GM18526 (cell line): Measurements from ENCODE around the gene AHNAK.
A peak's percentile ranks its signal among the peaks of the same experiment; 100 is the strongest.

ENCODE experiments used
- POLR2A ChIP-seq: IDR thresholded peaks from 3 replicates; pipeline ENCODE4 v1.6.1; 2011; ENCODE audit not compliant: insufficient read length; ENCODE audit errors: extremely low read depth

The AHNAK gene

DNA sequence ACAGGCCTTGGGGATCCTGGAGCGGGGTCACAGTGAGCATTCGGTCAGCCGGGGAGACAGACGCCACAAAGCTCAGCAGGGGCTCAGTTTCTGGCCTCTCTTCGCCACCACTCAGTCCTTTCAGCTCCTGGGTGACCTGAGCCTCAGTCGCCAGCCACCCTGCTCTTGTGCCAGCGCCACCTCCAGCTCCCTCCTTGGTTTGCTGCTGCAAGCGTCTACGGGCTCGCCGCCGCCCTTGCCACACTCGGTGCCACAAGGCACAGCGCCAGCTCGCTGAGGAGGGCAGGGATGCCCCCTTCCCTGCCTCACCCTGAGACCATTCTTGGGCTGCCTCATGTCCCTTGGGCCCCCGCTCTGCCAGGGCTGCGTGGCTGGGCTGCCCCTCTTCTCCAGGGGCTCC, 28.6 kb upstream of the AHNAK start:
- TF ChIP-seq POLR2A = no peak

DNA sequence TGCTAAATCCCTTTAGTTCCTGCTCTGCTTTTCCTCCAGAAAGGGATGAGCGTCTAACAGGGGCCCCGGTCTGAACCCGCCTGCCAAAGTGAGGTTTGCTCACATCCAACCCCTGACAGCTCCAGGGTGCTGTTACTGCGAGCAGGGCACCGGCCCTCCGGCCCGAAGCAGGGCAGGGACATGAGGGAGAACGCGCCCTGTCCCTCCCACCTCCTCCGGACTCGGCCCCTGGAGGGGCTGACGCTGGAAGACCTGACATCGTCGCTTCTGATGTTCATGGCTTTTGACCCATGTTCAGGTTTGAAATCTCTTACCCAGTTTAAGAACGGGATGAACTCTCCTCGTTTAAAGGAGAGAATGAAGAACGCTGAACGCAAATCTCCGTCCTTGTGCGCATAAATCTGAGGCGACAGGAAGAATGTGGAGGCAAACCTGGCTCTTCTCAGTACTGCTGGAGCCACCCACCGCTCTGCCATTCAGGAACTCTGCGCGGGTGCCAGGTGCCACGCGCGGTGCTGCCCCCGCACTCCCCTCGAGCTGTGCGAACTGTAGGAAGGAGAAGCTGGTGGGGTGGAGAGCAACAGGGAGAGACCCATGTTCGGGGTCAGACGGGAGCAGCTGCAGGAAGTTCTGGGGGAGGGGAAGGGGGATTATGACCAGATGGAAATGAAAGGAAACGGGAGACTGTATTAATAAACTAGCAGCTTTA, 27.9 kb upstream of the AHNAK start:
- no peak for TF ChIP-seq POLR2A

DNA sequence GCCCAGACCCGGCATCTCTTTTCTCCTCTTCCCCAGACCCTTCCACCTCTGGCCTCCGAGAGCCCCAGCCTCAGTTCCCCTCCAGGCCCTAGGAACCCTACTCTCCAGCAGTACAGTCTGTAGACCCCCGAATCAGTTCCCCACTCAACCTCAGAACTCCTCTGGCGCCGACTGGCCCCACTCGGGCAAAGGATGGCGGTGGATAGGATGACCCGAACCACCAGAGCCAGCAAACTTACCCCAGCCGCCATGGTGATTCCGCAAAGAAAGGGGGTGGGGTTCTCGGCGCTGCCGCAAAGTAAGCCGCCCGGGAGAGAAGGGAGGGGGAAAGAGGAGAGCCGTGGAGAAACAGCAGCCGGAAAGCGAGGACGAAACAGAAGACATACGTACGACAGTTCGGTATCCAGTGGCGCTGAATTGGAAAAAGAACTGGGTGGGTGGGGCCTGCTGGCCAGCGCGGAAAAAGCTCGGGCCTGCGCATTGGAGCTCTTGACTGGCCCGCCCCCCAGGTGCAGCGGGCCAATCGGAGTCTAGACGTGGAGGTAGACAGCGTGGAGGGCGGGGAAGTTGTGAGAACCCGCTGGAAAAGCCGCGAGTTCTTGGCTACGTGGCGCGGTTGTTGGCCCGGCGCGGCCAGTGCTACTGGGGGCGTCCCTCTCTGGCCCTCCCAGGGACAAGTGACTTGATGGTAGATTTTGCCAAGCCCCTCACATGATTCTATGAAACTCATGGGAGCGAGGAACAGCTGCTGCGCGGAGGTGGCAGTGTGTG, 27.2 kb upstream of the AHNAK start, which contains the start of gene EEF1G:
EEF1G (minus strand) TSS at position 300 of the 771 bp plus-strand sequence; CDS start at position 251, 49 bp downstream.
- peak; percentile 82 for TF ChIP-seq POLR2A

DNA sequence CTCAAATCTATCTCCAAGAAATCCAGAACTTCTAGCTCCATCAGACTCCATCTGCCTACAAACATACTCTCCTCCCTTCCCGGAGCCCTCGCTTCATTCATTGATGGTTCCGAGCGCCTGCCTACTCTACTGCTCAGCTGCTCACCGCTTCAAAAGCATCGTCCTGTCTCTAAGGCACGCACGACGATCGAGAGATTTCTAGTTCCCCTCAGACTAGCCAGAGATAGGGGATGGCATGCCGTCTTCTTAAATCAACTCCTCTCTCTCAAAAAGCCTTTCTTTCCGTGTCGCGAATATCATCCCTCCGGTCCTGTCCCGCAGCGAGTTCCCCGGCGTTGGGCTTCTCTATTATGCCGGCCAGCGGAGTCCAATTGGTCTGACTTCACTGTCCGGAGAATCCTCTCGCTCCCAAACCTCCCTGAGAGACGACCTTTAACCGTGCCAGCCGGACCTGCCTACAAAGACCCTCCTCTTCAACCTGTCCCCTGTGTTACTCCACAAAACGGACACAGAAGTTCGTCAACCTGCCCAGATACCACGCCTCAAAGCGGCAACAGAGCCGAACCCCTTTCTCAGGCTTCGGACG, 26.5 kb upstream of the AHNAK start:
- no peak for TF ChIP-seq POLR2A

DNA sequence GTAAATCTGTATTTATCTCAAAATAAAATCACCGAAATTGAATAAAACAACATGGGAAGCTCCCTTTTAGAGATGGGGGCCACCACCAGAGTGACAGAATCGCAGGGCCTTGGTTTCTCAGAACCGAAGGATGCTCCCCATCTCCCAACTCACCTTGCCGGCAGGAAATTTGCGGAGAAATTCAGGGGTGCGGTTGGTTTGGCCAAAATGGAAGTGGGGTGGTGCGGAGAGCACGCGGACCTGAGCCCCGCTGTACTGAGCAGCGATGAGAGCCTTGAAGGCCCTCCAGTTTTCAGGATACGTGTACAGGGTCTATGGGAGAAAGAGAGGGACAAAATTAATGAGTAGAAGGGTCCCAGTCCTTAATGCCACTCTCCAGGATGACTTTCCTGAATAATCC, 25.8 kb upstream of the AHNAK start:
- TF ChIP-seq POLR2A = no peak

DNA sequence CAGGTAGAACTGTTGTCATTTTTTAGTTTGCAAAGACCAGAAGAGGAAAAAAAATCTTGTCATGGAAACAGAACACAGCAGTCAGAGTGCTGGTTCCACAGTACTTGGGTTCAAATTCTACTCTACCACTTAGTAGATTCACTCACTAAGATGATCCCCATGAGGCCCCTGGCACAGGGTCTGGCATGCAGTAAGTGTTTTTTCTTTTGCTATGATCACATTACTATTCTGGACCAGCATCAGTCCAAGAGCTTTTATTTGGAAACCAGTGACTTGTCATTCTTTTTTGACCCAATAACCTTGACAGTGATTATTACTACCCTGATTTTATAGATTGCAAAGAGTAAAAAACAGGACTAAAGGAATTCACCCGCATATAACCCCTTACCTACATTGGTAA, 23.0 kb upstream of the AHNAK start:
- no peak for TF ChIP-seq POLR2A

DNA sequence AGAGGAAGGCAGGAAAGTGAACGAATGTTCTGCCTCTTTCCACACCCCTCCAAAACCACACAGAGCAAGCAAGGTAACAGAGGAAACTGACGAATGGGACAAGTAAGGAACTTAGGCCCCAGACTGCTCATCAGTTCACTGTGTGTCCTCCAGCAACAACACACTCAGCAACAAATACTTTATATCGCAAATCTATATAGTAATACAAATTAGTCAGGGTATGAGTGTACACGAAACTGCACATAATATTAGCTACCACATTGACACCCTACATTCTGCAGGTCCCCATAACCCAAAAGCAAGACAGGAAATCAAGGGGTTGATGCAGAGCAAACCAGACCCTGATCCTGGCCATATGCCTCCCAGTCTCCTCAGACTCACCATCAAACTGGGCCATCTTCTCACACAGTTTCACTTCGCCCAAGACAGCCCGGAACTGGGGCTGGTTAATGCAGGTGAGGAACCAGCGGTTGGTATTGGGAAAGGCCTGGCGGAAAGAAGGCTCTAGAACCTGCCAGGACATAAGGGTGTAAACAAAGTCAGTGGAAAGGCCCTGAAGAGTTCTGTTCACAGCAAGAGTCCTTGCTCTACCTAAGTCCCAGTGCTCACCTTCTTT, 20.5 kb upstream of the AHNAK start:
- no peak for TF ChIP-seq POLR2A

DNA sequence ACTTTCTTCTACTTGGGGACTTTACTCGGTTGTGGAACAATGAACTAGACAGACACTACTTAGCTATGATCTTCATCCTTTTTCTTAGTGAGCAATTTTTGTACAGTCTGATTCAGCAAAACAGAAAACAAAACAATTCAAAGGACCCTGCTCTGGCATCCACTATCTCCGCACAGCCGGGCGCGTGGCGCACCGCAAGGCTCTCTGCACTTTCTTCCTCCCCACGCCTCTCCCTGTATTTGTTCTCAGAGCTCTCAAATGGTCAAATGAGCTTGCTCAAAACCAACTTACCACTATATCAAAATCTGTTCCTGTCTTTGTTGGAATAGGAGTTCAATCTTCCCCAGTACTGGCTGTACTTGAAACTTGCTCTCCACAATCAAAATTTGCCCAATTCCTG, 19.6 kb upstream of the AHNAK start:
- TF ChIP-seq POLR2A = no peak

DNA sequence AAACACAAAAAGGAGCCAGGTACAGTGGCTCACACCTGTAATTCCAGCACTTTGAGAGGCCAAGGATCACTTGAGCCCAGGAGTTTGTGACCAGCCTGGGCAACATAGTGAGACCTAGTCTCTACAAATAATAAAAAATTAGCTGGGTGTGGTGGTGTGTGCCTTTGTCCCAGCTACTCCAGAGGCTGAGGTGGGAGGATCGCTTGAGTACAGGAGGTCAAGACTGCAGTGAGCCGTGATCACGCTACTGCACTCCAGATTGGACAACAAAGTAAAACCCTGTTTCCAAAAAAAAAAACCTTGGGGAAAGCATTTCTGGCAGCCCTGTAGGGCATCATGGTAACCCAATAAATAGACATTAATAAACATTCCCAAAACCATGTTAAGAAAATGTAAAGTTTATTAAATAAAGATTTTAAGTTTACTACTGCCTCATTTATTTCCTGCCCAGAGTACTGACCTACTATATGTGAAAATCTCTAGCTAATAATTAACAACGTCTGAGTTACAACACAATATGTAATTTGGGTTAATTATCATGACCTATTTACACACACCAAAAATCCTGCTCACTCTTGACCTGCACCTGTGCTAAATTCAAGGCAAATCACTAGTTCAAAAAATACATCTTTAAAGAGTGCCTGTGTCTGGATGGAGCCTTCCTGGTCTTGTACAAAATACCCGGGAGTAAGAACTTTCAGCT, 18.6 kb upstream of the AHNAK start:
- no peak for TF ChIP-seq POLR2A

DNA sequence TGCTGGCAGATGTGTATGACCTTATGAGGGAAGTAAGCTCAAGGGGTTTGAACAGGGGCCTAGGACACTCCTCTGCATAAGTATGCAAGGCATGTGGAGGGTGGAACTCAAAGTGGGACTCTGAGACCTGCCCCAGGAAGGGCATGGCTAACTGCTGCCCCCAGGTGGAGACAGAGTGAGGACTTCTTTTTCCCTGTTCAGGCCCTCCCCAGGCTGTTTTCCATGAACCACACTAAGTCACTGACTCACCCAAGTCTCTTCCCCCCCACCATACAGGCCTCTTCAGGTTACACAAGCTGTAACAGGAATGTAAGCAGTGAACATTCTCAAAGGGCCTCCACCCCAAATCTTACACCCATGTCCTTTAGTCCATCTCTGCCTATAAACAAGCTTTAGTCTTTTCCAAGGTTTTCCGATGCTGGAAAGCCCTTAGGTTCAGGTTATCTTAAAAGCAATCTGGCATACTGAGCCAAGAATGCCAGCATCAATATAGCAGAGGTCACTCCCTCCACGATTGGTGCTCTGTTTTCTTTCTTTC, 14.0 kb upstream of the AHNAK start:
- TF ChIP-seq POLR2A = no peak

DNA sequence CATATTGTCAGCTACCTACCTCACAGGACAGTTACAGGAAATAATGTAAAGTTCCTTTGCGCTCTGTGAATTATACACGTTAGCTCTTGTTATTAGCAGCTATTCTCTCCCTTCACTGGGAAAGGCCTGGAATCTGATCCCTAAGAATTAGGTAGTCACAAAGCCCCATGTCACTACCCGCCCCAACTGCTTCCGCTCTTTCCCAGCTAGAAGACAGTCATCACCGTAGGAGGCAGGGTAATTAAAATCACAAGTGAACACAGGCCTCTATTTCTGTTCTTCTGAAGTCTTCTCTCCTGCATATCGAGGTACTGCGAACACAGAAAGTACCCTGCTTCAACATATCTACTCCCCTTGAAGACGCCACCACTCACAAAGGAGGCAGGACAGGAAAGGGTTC, 12.6 kb upstream of the AHNAK start:
- no peak for TF ChIP-seq POLR2A

DNA sequence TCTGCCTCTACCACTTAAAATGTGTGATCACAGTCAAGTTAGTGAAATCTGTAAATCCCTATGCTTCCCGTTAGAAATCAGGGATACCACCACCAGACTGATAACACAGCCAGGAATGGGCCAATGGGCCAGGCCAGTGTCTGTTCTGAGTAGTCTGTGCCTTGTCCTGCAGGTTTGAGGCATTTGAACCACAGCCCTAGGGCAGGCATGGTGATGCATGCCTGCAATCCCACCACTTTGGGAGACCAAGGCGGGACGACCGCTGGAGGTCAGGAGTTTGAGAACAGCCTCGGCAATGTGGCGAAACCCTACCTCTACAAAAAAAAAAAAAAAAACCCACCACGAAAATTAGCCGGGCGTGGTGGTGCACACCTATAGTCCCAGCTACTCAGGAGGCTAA, 12.1 kb upstream of the AHNAK start:
- TF ChIP-seq POLR2A = no peak

DNA sequence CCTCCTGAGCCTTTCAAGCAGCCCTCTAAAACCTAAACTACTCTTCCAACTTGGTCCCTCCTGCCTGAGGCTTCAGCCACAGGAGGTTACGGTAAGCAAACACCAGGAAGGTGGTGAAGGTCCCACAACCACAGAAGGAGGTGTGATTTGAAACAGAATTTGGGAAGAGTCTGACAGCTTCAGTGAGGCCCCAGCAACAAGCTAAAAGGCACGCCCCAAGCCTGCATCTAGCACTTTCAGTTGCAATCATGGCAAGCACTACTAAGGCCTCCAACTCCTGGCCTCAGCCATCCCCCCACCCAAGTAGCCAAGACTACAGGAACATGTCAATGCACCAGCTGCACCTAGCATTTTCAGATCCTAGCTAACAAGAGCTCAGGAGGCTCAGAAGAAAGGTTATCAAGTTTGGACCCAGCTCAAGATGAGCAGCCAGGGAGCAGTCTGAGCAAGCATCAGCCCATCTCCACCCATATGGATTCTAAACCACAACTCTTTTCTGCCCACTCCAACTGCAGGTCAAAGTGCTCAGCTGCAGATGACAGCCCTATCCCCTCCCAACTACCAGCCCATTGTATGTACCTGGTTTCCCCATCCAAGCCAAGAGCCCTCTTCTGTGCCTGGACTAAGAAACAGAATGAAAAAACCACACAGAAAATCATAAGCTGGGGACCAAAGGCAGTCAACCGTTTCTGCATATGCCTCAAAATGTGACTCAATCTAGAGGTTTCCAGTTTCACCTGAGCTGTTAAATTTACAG, 10.4 kb upstream of the AHNAK start:
- TF ChIP-seq POLR2A = no peak

DNA sequence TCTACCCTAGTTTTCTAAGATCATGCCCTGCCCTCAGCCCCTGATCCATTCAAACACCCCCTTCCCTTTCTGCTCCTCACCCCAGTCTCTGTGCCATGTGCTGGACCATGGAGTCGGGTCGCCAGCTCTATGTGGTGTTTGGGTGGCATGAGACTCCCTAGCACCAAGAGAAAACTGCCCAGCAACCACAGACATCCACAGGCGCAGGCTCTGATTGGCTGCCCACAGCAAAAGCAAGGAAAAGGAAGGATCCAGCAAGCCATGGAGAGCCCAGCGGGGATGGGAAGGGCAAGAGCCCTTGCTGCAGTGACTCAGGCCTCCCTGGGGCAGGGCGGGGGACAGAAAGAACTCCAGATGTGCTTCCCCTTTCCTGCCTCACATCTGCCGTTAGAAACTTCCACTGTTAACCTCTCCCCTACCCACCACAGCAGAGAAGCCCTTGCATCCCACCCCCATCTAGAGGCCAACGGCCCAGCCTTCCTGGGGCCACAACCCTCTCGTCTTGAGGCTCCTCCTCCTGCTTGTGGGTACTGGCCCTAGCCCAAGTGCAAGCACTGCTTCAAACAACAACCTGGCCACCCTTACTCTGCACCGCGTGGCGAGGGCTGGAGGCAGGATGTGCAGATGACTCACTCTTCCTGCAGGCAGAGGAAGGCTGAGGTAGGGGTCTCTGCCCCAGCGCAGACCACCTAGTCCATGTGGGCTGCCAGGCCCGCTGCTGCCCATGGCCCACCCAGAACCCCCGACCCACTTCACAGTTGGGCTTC, 9.7 kb upstream of the AHNAK start:
- TF ChIP-seq POLR2A = peak; percentile 49
